Calu3 (cell line): ENCODE data around the gene UBE2Q1. TPM values are rescaled to one million over a fixed set of nuclear protein-coding genes. Genes with fewer than 3 reads are reported as not detected.

Experiments
- BruUV-seq: library from RNA; stranded (reverse); fragments of 400-500 nt; replicated peaks from 2 replicates; lab custom pipeline; 2021; lab: Mats Ljungman, UMichigan
- CTCF ChIA-PET: fragments of 300-600 bp; sonication (Branson Sonifier 250); formaldehyde crosslinking; loops from one replicate; lab custom pipeline; 2022; ENCODE audit warnings: antibody characterized with exemption; lab: Charles Lee
- DNase-seq: peaks from one replicate; pipeline ENCODE4 v3.0.0; 2022
- H3K27ac Mint-ChIP-seq: one replicate; pipeline ENCODE4 v1.8.0; 2022; ENCODE audit warnings: mixed read lengths; ENCODE audit not compliant: unreplicated experiment
- H3K27me3 Mint-ChIP-seq: one replicate; pipeline ENCODE4 v1.8.0; 2022; ENCODE audit warnings: mixed read lengths; ENCODE audit not compliant: unreplicated experiment
- H3K36me3 Mint-ChIP-seq: one replicate; pipeline ENCODE4 v1.8.0; 2022; ENCODE audit warnings: mild to moderate bottlenecking, moderate library complexity, mixed read lengths; ENCODE audit not compliant: insufficient read depth, unreplicated experiment
- H3K4me1 Mint-ChIP-seq: one replicate; pipeline ENCODE4 v1.8.0; 2022; ENCODE audit warnings: mild to moderate bottlenecking, low read depth, mixed read lengths; ENCODE audit not compliant: unreplicated experiment
- H3K4me3 Mint-ChIP-seq: one replicate; pipeline ENCODE4 v1.8.0; 2022; ENCODE audit warnings: mild to moderate bottlenecking, low read depth, moderate library complexity, mixed read lengths; ENCODE audit not compliant: unreplicated experiment
- H3K9me3 Mint-ChIP-seq: one replicate; pipeline ENCODE4 v1.8.0; 2022; ENCODE audit warnings: low read depth, mixed read lengths; ENCODE audit not compliant: unreplicated experiment
- CTCF ChIP-seq: fragments of 200-600 bp; IDR thresholded peaks from one replicate; pipeline ENCODE4 v1.8.0; 2022; ENCODE audit warnings: antibody characterized with exemption; ENCODE audit not compliant: unreplicated experiment
- intact Hi-C: fragments of 100-400 bp; cut with micrococcal nuclease; formaldehyde crosslinking; loops from one replicate; pipeline ENCODE4 v1.10.0; 2022; ENCODE audit not compliant: unreplicated experiment
- total RNA-seq: library from RNA; stranded (reverse); gene quantifications from 2 replicates; pipeline ENCODE4 v1.2.3, GENCODE V29; 2022

UBE2Q1 gene
- total RNA-seq, 1 experiment from 2014 or later, result 96.7 TPM

- Mint-ChIP-seq H3K27ac (no peak overlapping the region), H3K27me3 (peaks cover 64% of the 10 kb centered on the region), H3K4me1 (peaks cover 8% of the 10 kb centered on the region), H3K36me3 (peaks cover 14% of the 10 kb centered on the region), H3K4me3 (no peak overlapping the region), H3K9me3 (no peaks in the 10 kb centered on the region)
- DNase-seq, result no peak
- no TSS peak for BruUV-seq
- intact Hi-C loops, result no loop called here
- TF ChIP-seq CTCF, result no peak
- CTCF ChIA-PET, result no interaction called here
Measured at GRCh38 chr1:154565876-154566275, 7.4 kb upstream of the UBE2Q1 start.

GRCh38 chr1:154559466-154560044 is 1.1 kb upstream of the UBE2Q1 start:
- peak overlapping the region; percentile 84 for H3K27ac Mint-ChIP-seq
- BruUV-seq, result no TSS peak
- TF ChIP-seq CTCF, result peak; percentile 94
- CTCF ChIA-PET, result interaction anchor here (0.6 to 1.5 kb wide), 12 partner anchors 8 to 832 kb away, joined by 3 to 11 read pairs (median 3); partner anchors contain the start of genes CHRNB2, INTS3 and KRTCAP2
- peaks cover 49% of the 10 kb centered on the region for H3K36me3 Mint-ChIP-seq
- H3K27me3 Mint-ChIP-seq, result peaks cover under 1% of the 10 kb centered on the region
- H3K4me1 Mint-ChIP-seq, result peaks cover 16% of the 10 kb centered on the region
- no peaks in the 10 kb centered on the region for H3K9me3 Mint-ChIP-seq
- intact Hi-C loops, result loop anchor here (1.0 to 2.0 kb wide), 3 partner anchors 201 to 525 kb away; no protein-coding TSS in a partner anchor
- peak; percentile 94 for DNase-seq
- peak overlapping the region; percentile 83 for H3K4me3 Mint-ChIP-seq

- peaks cover 49% of the 10 kb centered on the region for H3K36me3 Mint-ChIP-seq
- TF ChIP-seq CTCF, result no peak
- peak overlapping the region; percentile 84 for H3K27ac Mint-ChIP-seq
- intact Hi-C loops, result loop anchor here (1.0 to 2.0 kb wide), 3 partner anchors 201 to 526 kb away; no protein-coding TSS in a partner anchor
- peak overlapping the region; percentile 83 for H3K4me3 Mint-ChIP-seq
- CTCF ChIA-PET, result interaction anchor here (0.8 to 1.5 kb wide), 8 partner anchors 9 to 831 kb away, joined by 3 to 11 read pairs (median 3); partner anchors contain the start of genes CHRNB2, INTS3 and KRTCAP2
- DNase-seq, result peak; percentile 99
- H3K9me3 Mint-ChIP-seq, result no peaks in the 10 kb centered on the region
- peaks cover 16% of the 10 kb centered on the region for H3K4me1 Mint-ChIP-seq
- no peaks in the 10 kb centered on the region for H3K27me3 Mint-ChIP-seq
- TSS peak; percentile 76 for BruUV-seq
Measured at GRCh38 chr1:154558720-154559465, 431 bp upstream of the UBE2Q1 start.

GRCh38 chr1:154557248-154557938 is 1.1 kb downstream of the UBE2Q1 start:
- H3K27me3 Mint-ChIP-seq, result no peaks in the 10 kb centered on the region
- H3K4me1 Mint-ChIP-seq, result peaks cover 16% of the 10 kb centered on the region
- intact Hi-C loops, result no loop called here
- H3K27ac Mint-ChIP-seq, result peak overlapping the region; percentile 84
- H3K9me3 Mint-ChIP-seq, result no peaks in the 10 kb centered on the region
- CTCF ChIA-PET, result interaction anchor here (1.0 to 1.1 kb wide), 2 partner anchors 11 to 398 kb away, joined by 3 to 4 read pairs; partner anchors contain the start of gene PBXIP1
- peaks cover 56% of the 10 kb centered on the region for H3K36me3 Mint-ChIP-seq
- H3K4me3 Mint-ChIP-seq, result peak overlapping the region; percentile 83
- BruUV-seq, result no TSS peak
- DNase-seq, result no peak
- TF ChIP-seq CTCF, result no peak
